Kidney (tissue), 14 donors: ENCODE data around the gene ITGA7. TPM values are rescaled to one million over a fixed set of nuclear protein-coding genes. Genes with fewer than 3 reads are reported as not detected.

ENCODE experiments used
- DNase-seq, 5 donors: peaks; one replicate each; pipeline ENCODE4 v3.0.0-alpha.2; 2013 to 2020
- FAIRE-seq: peaks from 2 replicates; lab custom pipeline; 2012; peaks lifted over from hg19 to GRCh38; lab: Jason Lieb, UNC
- H3K27ac ChIP-seq, 2 donors: one replicate each; pipeline ENCODE4 v1.7.0; 2013; ENCODE audit warnings: low read depth in 2 of 2, low read length in 2 of 2, inconsistent platforms in 1 of 2
- H3K27me3 ChIP-seq: one replicate; pipeline ENCODE4 v1.7.1; 2013; ENCODE audit warnings: low read length, inconsistent platforms; ENCODE audit not compliant: control insufficient read depth, insufficient read depth
- H3K36me3 ChIP-seq, 3 donors: one replicate each; pipeline versions ENCODE4 v1.7.0 to v1.7.1; 2013; ENCODE audit warnings: low read length in 3 of 3, control low read depth in 1 of 3, inconsistent platforms in 1 of 3; ENCODE audit not compliant: insufficient read depth in 3 of 3, control insufficient read depth in 2 of 3
- H3K4me1 ChIP-seq, 3 donors: one replicate each; pipeline versions ENCODE4 v1.7.0 to v1.7.1; 2013; ENCODE audit warnings: low read length in 3 of 3, inconsistent platforms in 1 of 3, low read depth in 1 of 3; ENCODE audit not compliant: control insufficient read depth in 2 of 3, insufficient read depth in 2 of 3
- H3K4me3 ChIP-seq, 3 donors: one replicate each; pipeline versions ENCODE4 v1.7.0 to v1.8.1; 2013; ENCODE audit warnings: low read length in 3 of 3, control low read depth in 1 of 3, inconsistent platforms in 1 of 3
- H3K9ac ChIP-seq, 3 donors: one replicate each; pipeline versions ENCODE4 v1.7.0 to v1.7.1; 2013; ENCODE audit warnings: low read length in 3 of 3, control low read depth in 1 of 3, inconsistent platforms in 1 of 3
- H3K9me3 ChIP-seq, 3 donors: one replicate each; pipeline versions ENCODE4 v1.7.0 to v1.7.1; 2013; ENCODE audit warnings: low read length in 3 of 3, control low read depth in 1 of 3, inconsistent platforms in 1 of 3; ENCODE audit not compliant: control insufficient read depth in 2 of 3, insufficient read depth in 1 of 3
- CTCF ChIP-seq: IDR thresholded peaks from 3 replicates; pipeline ENCODE4 v1.5.1; 2012; ENCODE audit warnings: mild to moderate bottlenecking, moderate library complexity, borderline replicate concordance; ENCODE audit not compliant: insufficient read depth; ENCODE audit errors: extremely low read depth
- intact Hi-C: fragments of 100-400 bp; cut with DNase I; formaldehyde crosslinking; loops from one replicate; pipeline ENCODE4 v1.11.1; 2022
- polyA plus RNA-seq: library from polyadenylated mRNA; stranded (reverse); fragments of 350-450 nt; fragmentation: Illumina TruSeq; extraction: RNeasy Lipid Tissue Mini Kit (QIAGEN cat#74804); gene quantifications from one replicate; pipeline ENCODE4 v1.2.3, GENCODE V29; 2014; ENCODE audit warnings: low read depth, low replicate concordance; ENCODE audit not compliant: insufficient read depth
- total RNA-seq: library from RNA; stranded (reverse); fragmentation: NEBNext Ultra II Directional; extraction: Animal tissue kit (Norgen Biotek cat#: 25700); gene quantifications from one replicate; pipeline ENCODE4 v1.2.1, GENCODE V29; 2021
- donor health status: control.
- donor health status: control.
- donor health status: control.
- donor health status: control.
- donor health status: control.
- donor health status: DM: yes; HTN: yes; CAD: no.
- donor health status: Normal renal cell carcinoma (clear cell type).

The ITGA7 gene
- total and polyA plus RNA-seq, 2 donors from 2014 or later = 26.2 to 66.3 TPM

- Histone ChIP-seq H3K36me3 (peaks cover 6 to 33% (median 13%) of the 10 kb centered on the region in 3 donors), H3K4me1 (peaks cover 0 to 38% (median 37%) of the 10 kb centered on the region in 3 donors), H3K27ac (peak overlapping the region in 1 of 2 donors; percentile 2), H3K4me3 (no peak overlapping the region), H3K27me3 (no peaks in the 10 kb centered on the region), H3K9ac (no peak overlapping the region), H3K9me3 (no peaks in the 10 kb centered on the region)
- FAIRE-seq (no peak), DNase-seq (peak in 1 of 5 donors; percentile 45)
- intact Hi-C loops = no loop called here
- no peak for TF ChIP-seq CTCF
These were observed 16.0 kb upstream of the ITGA7 start for GRCh38 chr12:55723516-55724225.

- TF ChIP-seq CTCF = no peak
- Histone ChIP-seq H3K4me1 (peaks cover 0 to 41% (median 37%) of the 10 kb centered on the region in 3 donors), H3K9ac (no peak overlapping the region), H3K36me3 (peaks cover 6 to 33% (median 13%) of the 10 kb centered on the region in 3 donors), H3K4me3 (no peak overlapping the region), H3K9me3 (no peaks in the 10 kb centered on the region), H3K27me3 (no peaks in the 10 kb centered on the region), H3K27ac (peak overlapping the region in 1 of 2 donors; percentile 32)
- intact Hi-C loops = no loop called here
- FAIRE-seq = no peak
- DNase-seq = peak in 1 of 5 donors; percentile 40
These were observed 15.2 kb upstream of the ITGA7 start for GRCh38 chr12:55722948-55723347.

- DNase-seq = no peak
- H3K27ac ChIP-seq = no peak overlapping the region
- no peaks in the 10 kb centered on the region for H3K27me3 ChIP-seq
- H3K4me1 ChIP-seq = peaks cover 2 to 38% (median 37%) of the 10 kb centered on the region in 3 donors
- peaks cover 6 to 28% (median 11%) of the 10 kb centered on the region in 3 donors for H3K36me3 ChIP-seq
- no peaks in the 10 kb centered on the region for H3K9me3 ChIP-seq
- H3K9ac ChIP-seq = no peak overlapping the region
- FAIRE-seq = no peak
- intact Hi-C loops = no loop called here
- H3K4me3 ChIP-seq = peak overlapping the region in 1 of 3 donors; percentile 47
- no peak for TF ChIP-seq CTCF
These were observed 14.0 kb upstream of the ITGA7 start for GRCh38 chr12:55721601-55722213.
